ENCODE measurements around the gene GRID2.

DNA sequence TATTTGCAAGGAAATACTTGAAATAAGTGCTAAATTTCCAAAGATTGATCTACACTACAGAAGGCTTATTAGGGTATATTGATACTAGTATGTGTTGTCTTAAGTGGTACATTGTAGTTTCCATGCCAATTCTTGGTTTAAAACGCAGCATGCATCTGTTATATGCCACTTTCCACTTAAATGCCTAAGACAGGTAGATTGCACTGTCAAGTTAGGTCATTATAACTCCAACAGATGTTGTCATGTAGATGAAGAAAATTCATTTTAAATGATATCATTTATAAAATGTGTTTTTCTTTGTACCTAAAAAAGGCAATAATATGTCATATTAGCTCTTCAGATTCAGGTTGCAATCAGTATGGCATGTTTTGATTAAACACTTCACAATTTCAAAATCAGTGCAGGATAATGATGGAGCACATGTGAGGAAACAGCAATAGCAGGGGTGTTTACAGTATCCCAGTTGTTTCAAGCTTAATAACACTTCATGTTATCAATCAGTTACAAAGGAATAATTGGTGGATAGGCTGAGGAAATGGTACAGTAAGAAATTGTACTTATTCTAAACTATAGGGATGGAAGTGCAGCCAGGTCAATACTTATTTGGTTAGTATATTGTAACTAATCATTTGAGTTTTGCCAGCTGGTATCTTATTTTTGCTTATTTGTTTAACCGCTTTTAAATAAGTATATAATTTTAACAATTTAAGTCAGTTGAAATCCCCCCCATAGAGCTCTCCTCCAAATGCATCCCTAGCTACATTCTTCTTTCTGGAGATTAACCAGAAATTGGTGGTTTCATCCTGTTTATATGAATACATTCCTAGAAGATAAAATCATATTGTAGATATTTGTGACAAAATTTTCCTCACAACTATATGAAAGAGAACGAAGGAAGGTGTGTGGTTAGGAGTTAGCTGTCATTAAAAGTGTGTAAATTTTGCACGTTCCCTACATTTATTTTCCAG, 1070.4 kb downstream of the GRID2 start:
- TF ChIP-seq, protein P1, sequence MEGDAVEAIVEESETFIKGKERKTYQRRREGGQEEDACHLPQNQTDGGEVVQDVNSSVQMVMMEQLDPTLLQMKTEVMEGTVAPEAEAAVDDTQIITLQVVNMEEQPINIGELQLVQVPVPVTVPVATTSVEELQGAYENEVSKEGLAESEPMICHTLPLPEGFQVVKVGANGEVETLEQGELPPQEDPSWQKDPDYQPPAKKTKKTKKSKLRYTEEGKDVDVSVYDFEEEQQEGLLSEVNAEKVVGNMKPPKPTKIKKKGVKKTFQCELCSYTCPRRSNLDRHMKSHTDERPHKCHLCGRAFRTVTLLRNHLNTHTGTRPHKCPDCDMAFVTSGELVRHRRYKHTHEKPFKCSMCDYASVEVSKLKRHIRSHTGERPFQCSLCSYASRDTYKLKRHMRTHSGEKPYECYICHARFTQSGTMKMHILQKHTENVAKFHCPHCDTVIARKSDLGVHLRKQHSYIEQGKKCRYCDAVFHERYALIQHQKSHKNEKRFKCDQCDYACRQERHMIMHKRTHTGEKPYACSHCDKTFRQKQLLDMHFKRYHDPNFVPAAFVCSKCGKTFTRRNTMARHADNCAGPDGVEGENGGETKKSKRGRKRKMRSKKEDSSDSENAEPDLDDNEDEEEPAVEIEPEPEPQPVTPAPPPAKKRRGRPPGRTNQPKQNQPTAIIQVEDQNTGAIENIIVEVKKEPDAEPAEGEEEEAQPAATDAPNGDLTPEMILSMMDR (conservative IDR thresholded peaks at IDR 0.05; ENCODE audit: low read depth, low read length), result no peak
- no peak for TF ChIP-seq SMC3 (IDR thresholded peaks at IDR 0.05; ENCODE audit: low read depth, low read length)
- no peak for TF ChIP-seq CHD1 (IDR thresholded peaks at IDR 0.05; ENCODE audit: low read depth, low read length)
- TF ChIP-seq ELK1 (IDR thresholded peaks at IDR 0.05; ENCODE audit: borderline replicate concordance, low read depth, low read length), result no peak
- no peak for TF ChIP-seq RAD21 (IDR thresholded peaks at IDR 0.05; ENCODE audit: low read length)
- no peak for TF ChIP-seq POLR2A (IDR thresholded peaks at IDR 0.05; ENCODE audit: low read depth, low read length)
- no peak for TF ChIP-seq MAZ (IDR thresholded peaks at IDR 0.05; ENCODE audit: borderline replicate concordance, low read depth, low read length)
- TF ChIP-seq, protein P2, sequence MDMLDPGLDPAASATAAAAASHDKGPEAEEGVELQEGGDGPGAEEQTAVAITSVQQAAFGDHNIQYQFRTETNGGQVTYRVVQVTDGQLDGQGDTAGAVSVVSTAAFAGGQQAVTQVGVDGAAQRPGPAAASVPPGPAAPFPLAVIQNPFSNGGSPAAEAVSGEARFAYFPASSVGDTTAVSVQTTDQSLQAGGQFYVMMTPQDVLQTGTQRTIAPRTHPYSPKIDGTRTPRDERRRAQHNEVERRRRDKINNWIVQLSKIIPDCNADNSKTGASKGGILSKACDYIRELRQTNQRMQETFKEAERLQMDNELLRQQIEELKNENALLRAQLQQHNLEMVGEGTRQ (IDR thresholded peaks at IDR 0.05; ENCODE audit: low read depth, low read length), result no peak
- no peak for TF ChIP-seq FOS (IDR thresholded peaks at IDR 0.05; ENCODE audit: low read depth, low read length)
- no peak for TF ChIP-seq CEBPB (IDR thresholded peaks at IDR 0.05; ENCODE audit: low read depth, low read length)
- no peak for TF ChIP-seq MXI1 (IDR thresholded peaks at IDR 0.05; ENCODE audit: borderline replicate concordance, low read depth, low read length)
